ENCODE measurements around the gene ZNF500. TPM values are rescaled to one million over a fixed set of nuclear protein-coding genes. Genes with fewer than 3 reads are reported as not detected.

The ZNF500 gene
- total and polyA plus RNA-seq, 10 of the 15 experiments (the other 5 are each of a cell fraction or from before 2014, with no cell fraction given), result 0.99 to 13.1 (median 5.5) TPM

- Histone ChIP-seq H3K36me3 (ENCODE audit: control insufficient read depth in 2 of 2, insufficient read depth in 2 of 2, low read length in 1 of 2) (no peaks in the 10 kb centered on the region), H3K4me2 (ENCODE audit: control insufficient read depth, insufficient read depth) (no peak overlapping the region), H3K9me3 (replicated peaks; ENCODE audit: control insufficient read depth, insufficient read depth, low read length) (no peaks in the 10 kb centered on the region), H3K79me2 (ENCODE audit: control insufficient read depth, insufficient read depth, low read length) (no peaks in the 10 kb centered on the region), H3K9ac (ENCODE audit: control insufficient read depth, insufficient read depth, low read length) (no peak overlapping the region), H3K4me3 (no peak overlapping the region), H3K27ac (ENCODE audit: control insufficient read depth, insufficient read depth) (no peak overlapping the region), H3K27me3 (replicated peaks in 1 of 2; ENCODE audit: control insufficient read depth in 2 of 2, insufficient read depth in 2 of 2, low read length in 1 of 2) (no peaks in the 10 kb centered on the region), H4K20me1 (ENCODE audit: control insufficient read depth, insufficient read depth) (no peaks in the 10 kb centered on the region), H2AFZ (ENCODE audit: control insufficient read depth, low read depth, low read length) (no peak overlapping the region), H3K4me1 (ENCODE audit: control insufficient read depth, insufficient read depth, low read length) (no peaks in the 10 kb centered on the region)
- in situ Hi-C loops (cut with MboI), result no loop called here
- FAIRE-seq (no peak), DNase-seq (ENCODE audit: low read depth, low spot score) (no peak), ATAC-seq (no peak)
- ChIA-PET RAD21 (ENCODE audit: unreplicated experiment) (no interaction called here), CTCF (no interaction called here), POLR2A (no interaction called here), SMC1A (ENCODE audit: uncharacterized antibody, unreplicated experiment) (no interaction called here)
- intact Hi-C loops (cut with micrococcal nuclease; ENCODE audit: unreplicated experiment), result no loop called here
- TF ChIP-seq POLR2AphosphoS5 (IDR thresholded peaks at IDR 0.05; ENCODE audit: low read length) (no peak), PBX3 (IDR thresholded peaks at IDR 0.05; ENCODE audit: insufficient replicate concordance, low read depth, low read length) (no peak), RAD51 (IDR thresholded peaks at IDR 0.05) (no peak), ZNF274 (IDR thresholded peaks at IDR 0.05; ENCODE audit: insufficient read depth, insufficient read length) (no peak), HSF1 (IDR thresholded peaks at IDR 0.05; ENCODE audit: low read depth, low read length) (no peak)
- WGBS (ENCODE audit: insufficient coverage, insufficient replicate concordance, low lambda C conversion rate, missing lambda C conversion rate), result 67% methylated on average over 11 of the region's 13 CpGs
- BruUV-seq (replicated peaks), result no TSS peak
Observed at GRCh38 chr16:4792951-4793513, 26.1 kb upstream of the ZNF500 start.
